Measurements from ENCODE around the gene RAPGEF3.

Gene RAPGEF3, protein sequence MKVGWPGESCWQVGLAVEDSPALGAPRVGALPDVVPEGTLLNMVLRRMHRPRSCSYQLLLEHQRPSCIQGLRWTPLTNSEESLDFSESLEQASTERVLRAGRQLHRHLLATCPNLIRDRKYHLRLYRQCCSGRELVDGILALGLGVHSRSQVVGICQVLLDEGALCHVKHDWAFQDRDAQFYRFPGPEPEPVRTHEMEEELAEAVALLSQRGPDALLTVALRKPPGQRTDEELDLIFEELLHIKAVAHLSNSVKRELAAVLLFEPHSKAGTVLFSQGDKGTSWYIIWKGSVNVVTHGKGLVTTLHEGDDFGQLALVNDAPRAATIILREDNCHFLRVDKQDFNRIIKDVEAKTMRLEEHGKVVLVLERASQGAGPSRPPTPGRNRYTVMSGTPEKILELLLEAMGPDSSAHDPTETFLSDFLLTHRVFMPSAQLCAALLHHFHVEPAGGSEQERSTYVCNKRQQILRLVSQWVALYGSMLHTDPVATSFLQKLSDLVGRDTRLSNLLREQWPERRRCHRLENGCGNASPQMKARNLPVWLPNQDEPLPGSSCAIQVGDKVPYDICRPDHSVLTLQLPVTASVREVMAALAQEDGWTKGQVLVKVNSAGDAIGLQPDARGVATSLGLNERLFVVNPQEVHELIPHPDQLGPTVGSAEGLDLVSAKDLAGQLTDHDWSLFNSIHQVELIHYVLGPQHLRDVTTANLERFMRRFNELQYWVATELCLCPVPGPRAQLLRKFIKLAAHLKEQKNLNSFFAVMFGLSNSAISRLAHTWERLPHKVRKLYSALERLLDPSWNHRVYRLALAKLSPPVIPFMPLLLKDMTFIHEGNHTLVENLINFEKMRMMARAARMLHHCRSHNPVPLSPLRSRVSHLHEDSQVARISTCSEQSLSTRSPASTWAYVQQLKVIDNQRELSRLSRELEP

DNA sequence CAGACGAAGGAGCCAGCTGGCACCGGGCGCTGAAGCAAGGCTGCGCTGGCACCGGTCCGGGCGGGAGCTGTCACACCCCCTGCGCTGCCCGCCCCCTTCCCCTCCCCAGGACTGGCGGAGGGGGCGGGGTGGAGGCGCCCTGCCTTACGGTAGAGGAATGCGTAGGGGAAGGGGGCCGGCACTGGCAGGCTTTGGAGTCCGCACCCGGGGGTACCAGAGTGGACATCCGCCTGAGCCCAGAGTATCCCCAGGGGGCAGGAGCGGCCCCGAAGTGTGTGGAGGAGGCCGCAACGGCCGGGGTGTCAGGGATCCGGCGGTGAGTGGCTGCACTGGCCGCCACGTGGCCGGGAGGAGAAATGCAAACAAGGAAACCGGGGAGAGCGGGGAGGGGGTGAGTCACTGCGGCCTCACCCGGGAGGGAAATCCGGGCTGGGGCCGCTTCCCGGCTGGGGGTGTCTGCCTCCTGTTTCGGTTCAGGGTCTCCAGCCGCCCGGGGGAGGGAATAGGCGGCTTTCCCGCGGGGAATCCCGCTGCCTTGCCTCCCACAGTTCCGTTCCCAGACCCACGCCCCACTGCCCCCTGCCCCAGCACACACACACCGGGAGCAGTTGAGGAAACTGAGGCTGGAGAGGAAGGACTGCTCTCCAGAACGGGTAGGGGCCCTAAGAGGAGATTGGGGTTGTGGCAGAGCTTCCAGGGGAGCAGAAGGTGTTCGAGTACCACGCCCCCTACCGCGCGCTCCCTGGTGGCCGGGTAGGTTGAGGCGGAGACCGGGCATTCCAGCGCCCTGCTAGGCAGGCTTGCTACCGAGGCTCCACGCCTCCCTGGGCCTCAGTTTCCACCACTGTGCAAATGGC is at the start of gene RAPGEF3:
TSS of gene RAPGEF3 (minus strand) at position 47 of the 857 bp plus-strand sequence. CDS start 324 bp downstream, outside the sequence.
- in situ Hi-C loops (cut with MboI; ENCODE audit: low sequenced_read_pairs): no loop called here

DNA sequence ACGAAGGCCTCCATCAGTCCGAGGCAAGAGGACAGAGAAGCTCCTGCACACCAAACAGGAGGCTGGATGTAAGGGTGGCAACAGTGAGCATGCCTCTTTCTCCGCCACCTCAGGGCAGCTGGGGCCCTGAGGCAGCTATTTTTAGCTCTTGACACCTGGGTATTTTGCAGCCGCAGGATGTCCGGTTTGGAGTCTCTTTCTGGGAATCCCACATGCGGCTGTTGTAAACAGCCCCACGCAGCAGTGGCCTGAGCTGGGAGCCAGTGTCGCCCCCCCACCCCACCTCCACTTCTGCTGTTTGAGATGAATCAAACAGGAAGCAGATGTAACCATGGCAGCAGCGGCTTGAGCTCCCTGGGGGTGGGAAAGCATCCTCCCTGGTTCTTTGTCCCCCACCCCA is 49.4 kb upstream of the RAPGEF3 start:
- in situ Hi-C loops (cut with MboI; ENCODE audit: low sequenced_read_pairs): no loop called here

DNA sequence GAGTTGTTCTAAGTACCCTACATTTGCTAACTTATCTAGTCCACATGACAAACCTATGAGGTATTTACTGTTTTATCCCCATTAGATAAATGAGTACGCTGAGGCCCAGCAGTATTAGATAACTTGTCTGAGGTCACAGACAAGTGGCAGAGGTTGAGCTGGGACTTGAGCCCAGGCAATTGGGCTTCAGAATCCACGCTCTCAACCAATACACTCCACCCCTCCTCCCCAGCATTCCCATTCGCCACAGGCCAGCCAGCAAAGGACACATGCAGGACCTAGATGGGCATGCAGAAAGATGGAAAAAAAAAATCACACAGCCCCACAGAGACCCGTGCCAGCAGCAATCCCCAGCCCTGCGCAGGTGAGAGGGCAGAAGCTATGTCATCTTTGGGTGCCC is 48.7 kb upstream of the RAPGEF3 start:
- in situ Hi-C loops (cut with MboI; ENCODE audit: low sequenced_read_pairs): no loop called here

DNA sequence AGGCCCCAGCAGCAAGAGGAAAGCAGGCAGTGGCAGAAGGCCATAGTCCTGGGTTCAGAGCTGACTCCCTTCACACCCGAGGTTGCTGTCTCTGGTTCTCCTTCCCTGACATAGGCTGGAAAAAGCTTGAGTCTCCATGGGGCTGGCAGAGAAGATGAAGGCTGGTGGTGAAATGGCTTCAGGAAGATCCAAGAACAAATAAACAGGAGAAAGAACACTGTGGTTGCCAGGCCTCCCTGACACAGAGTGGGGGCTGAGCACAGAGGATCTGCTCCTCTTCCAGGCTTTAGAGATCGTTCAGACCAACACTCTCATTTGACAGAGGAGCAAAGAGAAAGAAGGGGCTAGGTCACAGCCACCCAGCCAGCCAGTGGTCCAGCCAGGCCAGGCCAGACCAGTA is 46.7 kb upstream of the RAPGEF3 start:
- in situ Hi-C loops (cut with MboI; ENCODE audit: low sequenced_read_pairs): no loop called here

DNA sequence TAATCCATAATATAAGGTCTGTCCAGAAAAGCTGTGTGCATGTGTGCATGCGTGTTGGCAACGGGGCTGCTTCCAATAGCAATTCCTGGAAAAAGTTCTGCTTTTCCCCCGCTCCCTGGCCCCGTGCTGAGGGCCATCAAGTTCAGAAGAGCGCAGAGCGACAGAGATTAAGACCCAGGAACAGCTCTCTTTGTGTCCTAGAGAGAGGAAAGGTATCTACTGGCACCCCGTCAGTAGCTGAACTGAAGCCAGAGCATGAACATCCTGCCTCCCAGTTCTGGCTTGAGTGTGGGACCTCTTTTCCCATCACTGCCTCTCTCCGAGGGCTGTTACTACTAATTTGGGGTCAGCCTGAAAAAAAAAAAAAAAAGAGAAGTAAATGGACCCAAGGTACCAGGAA is 45.5 kb upstream of the RAPGEF3 start:
- in situ Hi-C loops (cut with MboI; ENCODE audit: low sequenced_read_pairs): no loop called here

DNA sequence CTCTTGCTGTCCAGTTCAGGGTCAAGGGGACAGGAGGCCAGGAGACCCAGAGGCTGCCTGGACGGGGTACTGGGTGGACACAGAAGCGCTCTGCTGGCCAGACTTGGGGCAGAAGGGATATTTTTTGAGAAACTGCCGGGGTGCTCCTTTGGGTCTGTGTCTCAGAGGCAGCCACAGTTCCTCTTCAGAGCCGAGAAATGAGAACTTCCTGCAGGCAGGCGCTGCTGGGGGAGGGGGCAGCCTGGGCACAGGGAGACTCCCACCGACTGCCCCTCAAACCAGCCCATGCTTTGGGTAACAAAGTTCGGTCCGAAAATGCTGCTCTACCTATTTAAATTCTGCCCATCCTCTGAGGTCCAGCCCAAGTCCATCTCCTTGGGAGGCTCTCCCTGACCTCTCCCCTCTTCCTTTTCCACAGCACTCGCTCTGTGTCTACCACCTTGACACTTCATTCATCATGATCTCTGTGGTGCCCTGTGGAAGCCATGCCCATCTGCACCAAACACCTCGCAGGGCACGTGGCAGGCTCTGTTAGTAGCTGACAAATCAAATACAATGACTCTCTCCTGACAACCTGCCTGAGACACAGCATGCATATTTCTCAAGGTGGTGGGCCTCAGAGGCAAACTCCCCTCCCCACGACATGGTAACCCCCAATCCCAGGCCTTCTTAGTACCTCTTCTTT is 44.7 kb upstream of the RAPGEF3 start:
- in situ Hi-C loops (cut with MboI; ENCODE audit: low sequenced_read_pairs): no loop called here

DNA sequence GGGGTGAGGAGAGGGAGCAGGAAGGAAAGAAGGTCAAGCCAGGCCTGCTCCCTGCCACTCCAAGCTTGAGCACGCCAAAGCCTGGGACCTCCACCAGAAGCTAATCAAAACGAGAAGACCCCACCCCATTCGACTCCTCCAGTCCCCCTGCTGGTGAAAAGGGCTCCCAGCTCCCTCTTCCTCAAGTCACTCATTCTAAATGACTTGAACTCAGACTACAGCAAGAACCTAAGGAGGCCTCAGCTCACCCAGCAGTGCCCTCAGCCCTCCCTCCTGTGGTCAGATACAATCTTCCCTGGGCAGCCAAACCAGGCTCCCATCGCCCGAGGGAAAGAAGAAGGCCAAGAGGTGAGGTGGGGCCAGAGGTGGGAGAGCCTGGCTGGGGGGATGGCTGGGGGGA is 43.6 kb upstream of the RAPGEF3 start:
- in situ Hi-C loops (cut with MboI; ENCODE audit: low sequenced_read_pairs): no loop called here

DNA sequence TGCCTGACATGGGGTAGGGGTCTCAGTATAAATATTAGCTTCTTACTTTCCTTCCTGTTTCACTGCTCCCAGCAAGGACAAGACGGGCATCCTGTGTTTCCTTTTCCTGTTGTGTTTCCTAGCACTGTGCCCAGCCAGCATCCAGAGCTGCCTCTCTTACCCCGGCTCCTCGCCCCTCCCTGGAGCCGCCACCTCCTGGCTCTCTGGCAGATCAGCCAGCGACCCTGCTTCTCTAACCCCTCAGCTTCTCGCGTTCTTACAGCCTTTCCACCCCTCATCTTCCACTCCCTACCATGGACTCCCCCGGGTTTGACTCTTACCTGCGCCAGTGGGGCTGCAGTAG is 43.2 kb upstream of the RAPGEF3 start:
- in situ Hi-C loops (cut with MboI; ENCODE audit: low sequenced_read_pairs): no loop called here

DNA sequence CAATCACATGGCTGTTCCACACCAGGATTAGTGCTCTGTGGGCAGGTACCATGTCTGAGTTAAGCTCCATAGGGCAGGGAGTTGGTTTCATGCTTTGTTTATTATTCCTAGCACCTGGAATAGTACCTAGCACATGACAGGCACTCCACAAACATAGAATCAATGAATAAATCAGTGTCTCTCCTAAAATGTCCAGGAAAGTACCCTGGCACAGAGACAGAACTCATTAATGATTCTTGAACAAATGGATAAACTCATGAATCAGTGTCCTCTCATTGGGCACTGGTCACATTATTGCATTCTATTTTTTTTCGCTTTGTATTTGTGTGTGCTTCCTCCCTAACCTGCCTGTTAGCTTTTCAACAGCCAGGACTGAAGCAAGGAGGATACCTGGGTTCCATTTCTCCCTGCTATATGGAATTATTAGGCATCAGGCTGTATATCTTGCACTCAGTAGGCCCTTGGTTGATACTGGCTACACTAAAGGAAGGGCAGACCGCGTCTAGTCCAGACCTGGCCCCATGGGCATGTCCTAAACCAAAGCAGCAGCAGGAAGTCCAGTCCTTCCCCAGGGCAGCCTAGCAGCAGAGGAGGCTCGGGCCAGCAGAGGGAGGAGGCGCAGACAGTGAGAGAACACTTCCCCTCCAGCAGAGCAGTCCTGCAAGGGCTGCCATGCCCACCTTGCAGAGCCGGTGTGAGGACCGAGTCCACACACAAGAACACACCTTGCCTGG is 42.7 kb upstream of the RAPGEF3 start:
- in situ Hi-C loops (cut with MboI; ENCODE audit: low sequenced_read_pairs): no loop called here

DNA sequence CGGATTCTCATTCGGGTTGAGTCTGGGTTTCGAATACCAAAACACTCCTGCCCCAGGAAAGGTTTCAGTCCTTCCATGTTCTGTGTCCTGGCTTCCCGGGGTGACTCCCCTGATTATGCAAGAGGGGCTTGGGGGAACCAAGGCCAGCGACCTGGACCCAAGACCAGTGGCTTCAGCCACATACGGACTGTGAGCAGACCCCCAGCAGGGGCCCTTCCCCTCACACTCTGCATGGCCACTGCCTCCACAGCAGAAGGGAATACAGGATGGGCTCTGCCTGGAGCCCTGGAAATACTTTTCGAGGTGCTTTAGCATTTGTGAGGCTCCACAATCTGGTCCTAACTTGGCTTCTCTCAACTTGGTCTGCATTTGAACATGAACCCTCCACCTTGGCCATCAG is 41.9 kb upstream of the RAPGEF3 start:
- in situ Hi-C loops (cut with MboI; ENCODE audit: low sequenced_read_pairs): no loop called here

DNA sequence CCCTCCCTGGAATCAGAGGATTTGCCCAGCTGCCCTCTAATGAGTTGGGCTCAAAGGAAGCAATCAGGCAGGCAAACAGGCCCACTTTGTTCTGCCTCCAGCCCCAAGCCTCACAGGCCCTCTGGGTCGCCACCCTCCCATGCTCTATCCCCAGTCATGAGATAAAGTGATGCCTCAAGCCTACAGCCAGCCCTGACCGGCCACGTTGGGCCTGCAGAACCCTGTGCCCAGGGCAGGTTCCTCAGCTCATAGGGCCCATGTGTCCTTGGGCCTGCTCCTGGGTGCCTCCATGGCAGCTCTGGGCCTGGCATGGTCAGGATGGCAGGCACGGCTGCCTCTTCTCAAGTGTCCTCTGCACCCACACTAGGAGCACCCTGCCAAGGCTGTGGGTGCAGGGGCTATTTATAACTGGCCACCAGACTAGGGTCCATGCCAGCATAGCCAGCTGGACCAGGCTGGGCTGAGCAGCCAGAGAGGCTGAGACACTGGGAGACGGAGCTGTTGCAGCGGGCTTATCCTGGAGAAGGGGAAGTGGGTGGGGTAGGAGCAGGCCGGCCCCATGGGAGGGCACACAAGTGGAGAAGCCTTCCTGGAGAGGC is 40.8 kb upstream of the RAPGEF3 start:
- in situ Hi-C loops (cut with MboI; ENCODE audit: low sequenced_read_pairs): no loop called here

DNA sequence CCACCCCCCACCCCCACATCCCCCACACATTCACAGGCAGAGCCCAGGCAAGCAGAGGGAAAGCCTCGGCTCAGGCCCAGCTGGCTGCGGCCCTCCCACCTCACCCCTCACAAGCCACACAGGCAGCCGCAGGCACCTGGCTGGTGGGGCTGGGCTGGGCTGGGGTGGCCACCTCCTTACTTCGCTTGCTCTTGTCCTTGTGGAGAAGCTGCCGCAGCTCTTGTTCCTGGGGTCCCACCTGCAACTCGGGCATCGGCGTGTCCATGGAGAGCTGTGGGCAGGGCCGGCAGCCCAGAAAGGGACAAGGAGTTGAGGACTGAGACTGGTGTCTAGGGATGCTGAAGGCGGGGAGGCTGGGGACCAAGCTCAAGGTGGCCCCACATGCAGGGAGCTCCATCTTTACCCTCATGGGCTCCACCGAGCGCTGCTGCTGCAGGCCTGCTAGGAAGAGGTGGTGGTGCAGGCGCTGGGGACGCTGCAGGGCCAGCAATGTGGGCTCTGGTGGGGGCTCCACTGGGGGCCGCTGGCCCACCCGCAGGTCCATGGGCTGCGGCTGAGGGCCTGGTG is 39.8 kb upstream of the RAPGEF3 start:
- in situ Hi-C loops (cut with MboI; ENCODE audit: low sequenced_read_pairs): no loop called here

DNA sequence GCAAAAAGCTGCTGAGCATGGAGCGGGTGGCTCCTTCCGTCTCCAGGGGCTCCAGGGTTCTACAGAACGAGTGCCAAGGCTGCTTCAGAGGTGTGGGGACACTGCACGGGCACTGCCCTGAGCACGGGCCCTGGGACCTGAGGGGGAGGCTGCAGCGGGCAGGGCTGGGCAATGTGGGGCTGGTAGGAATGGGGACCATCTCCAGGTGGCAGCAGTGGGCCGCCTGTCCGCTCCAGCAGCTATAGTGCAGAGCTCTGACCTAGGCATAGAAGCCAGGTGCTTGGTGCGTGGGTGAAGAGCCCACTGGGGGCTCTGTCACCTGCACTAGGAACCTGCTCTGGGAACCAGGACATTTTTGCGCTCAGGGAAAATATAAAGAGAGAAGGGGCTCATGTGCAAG is 38.8 kb upstream of the RAPGEF3 start:
- in situ Hi-C loops (cut with MboI; ENCODE audit: low sequenced_read_pairs): no loop called here

DNA sequence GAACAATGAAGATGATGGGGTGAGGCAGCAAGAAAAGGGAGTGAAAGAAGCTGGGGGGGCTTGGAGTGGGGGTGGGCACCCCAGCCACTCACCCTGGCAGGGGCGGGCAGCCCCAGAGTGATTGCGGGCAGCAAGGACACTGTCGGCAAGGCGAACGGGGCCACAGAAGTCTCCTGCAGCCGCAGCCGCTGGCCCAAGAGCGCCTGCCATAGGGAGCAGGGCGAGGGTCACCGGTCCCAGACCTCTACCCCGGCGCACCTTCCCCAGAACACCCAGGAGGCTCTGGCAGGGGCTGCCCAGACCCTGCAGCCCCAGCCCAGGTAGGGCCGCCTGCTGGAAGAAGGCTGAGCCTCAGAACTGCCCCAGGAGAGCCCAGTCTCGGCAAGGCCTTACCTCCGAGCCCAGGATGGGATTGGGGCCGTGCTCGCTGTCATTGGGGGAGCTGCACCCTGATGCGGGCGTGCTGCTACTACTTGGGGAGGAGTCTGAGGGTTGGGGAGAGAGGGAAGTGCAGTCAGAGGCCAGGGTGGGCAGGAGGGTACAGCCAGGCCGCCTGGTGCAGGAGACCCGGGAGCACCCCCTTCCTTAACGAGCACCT is 37.2 kb upstream of the RAPGEF3 start:
- in situ Hi-C loops (cut with MboI; ENCODE audit: low sequenced_read_pairs): no loop called here

DNA sequence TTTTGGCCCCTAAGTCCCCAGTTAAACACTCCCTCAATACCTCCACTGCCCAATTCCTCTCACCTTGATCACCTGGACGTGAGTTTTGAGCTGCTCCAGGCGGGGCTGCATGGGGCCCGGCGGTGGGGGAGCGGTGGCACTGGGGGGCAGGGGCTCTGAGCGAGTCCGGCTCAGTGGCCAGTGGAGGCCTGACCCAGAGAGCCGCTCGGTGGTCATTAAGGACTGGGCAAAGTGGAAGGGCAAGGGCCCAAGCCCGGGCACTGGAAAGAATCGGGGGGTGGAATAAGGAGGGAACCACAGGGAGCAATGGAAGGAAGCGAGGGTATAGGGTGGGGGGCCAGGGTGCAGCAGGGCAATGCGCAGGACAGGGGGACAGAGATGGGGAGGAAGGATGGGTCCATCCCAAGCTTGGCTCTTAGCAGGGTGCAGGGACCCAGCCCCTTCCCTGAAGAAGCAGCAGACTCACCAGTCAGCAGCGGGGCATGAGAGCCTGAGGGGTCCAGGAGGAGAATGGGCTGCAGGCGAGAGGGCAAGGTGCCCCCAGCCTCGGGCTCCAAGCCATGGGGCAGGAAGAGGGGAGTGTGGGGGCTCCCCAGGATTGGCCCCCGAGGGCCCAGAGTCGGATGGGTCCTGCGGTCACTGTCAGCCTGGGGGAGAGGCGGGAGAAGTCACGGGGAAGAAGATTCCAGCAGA is 36.6 kb upstream of the RAPGEF3 start:
- in situ Hi-C loops (cut with MboI; ENCODE audit: low sequenced_read_pairs): no loop called here

DNA sequence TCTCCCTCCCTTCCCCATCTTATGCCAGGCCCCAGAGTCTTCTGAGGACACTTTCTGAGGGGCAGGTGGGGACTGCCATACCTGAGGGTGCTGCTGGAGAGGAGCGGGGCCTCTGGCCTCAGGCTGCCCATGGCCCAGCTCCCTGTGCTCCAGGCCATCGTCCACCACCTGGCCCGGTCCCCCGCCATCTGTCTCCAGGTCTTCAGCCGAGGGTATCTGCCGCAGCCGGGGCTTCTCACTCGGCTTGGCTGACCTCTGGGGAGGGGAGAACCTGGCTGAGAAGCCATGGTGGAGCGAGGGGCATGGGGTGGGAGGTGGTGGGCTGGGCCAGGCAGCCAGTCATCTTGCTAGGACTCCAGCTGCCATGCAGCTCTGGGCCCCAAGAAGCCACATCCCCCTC is 36.0 kb upstream of the RAPGEF3 start:
- in situ Hi-C loops (cut with MboI; ENCODE audit: low sequenced_read_pairs): no loop called here

DNA sequence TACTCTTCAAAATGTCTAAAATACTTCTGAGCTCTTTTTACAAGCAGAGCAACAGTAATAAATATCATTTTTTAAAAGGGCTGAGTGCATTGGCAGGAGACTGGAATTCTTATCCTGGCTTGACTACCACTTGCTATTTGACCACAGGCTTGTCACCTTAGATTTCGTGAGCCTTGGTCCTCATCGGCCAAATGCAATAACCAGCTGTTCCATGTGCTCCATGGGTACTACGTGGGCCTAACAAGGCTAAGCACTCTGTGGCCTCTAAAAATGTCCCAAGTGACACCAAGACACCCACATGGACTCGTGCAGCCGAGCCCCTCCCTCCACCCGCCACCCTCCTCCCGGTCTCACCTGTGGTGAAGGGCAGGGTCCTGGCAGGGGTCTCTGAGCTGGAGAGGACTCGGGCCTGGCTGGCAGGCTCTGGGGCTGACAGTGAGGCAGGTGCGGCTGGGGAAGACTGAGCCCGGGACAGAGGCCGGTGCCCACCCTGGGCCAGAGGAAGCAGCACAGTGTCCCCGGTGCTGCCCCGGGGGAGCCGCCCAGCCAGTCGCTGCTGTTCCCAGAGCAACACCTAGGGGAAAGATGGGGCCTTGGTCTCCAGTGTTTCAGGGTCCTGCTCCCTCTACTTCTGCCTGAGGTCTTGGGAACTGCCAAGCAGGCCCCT is 34.5 kb upstream of the RAPGEF3 start:
- in situ Hi-C loops (cut with MboI; ENCODE audit: low sequenced_read_pairs): no loop called here

DNA sequence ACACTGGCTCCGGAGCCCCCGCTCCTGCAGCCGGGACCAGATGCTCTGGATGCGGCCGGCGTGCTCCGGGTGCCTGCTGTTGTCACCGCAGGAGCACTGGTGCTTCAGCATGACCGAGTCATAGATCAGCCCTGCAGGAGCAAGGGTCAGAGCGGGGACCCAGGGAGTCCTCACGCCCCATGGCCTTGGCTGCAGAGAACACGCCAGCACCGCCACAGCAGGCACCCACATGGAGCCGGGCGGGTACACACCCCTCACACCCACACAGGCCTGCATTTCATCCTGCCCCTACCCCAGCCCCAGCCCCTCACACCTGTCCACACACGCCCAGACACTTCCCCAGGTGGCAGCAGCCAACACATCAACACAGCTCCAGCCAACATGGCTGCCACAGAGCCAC is 33.2 kb upstream of the RAPGEF3 start:
- in situ Hi-C loops (cut with MboI; ENCODE audit: low sequenced_read_pairs): no loop called here

Measured in HL-60/S4 (cell line).